SH-SY5Y (cell line): ENCODE measurements around the gene ZDHHC23.

Experiments
- GATA2 ChIP-seq: IDR thresholded peaks from 2 replicates; pipeline ENCODE4 v1.6.1; 2011; ENCODE audit warnings: mild to moderate bottlenecking, low read depth, low read length
- GATA3 ChIP-seq: IDR thresholded peaks from 2 replicates; pipeline ENCODE4 v1.6.1; 2011; ENCODE audit warnings: low read depth, mild to moderate bottlenecking, low read length, moderate library complexity

ZDHHC23 gene, protein sequence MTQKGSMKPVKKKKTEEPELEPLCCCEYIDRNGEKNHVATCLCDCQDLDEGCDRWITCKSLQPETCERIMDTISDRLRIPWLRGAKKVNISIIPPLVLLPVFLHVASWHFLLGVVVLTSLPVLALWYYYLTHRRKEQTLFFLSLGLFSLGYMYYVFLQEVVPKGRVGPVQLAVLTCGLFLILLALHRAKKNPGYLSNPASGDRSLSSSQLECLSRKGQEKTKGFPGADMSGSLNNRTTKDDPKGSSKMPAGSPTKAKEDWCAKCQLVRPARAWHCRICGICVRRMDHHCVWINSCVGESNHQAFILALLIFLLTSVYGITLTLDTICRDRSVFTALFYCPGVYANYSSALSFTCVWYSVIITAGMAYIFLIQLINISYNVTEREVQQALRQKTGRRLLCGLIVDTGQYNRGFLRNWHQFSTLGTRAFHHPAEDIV

DNA sequence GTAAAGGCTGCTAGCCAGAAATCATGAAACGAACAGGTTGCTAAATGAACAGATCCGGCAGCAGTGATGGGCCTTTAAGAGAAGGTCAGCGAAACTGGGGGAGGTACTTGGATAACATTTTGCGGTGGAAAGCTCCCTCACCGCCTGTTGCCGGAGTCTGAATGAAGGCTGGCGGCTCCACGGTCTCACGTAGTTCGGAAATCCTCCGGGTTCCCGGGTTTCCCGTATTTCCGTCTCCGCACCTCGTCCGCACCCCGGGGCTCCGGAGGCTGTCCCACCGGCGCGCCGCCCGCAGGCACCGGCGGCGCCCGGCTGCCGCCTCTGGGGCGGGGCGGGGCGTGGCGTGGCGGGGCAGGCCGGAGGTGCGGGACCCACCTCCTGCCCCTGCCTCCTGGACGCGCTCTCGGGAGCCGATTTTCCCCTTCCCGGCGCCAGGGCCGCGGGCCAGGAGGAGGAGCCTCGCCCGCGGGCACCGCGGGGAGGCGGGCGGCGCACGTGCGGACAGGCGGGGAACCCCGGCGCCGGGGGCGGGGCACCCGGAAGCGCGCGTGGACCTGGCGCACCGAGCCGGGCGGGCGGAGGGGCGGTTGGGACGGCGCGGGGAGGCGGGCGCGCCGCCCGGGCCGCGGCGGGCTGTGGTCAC is at the start of gene ZDHHC23:
Gene ZDHHC23, plus strand, starts transcription at position 642 of the 643 bp plus-strand sequence. CDS start 790 bp downstream, outside the sequence.
- TF ChIP-seq GATA3 (no peak), GATA2 (no peak)

DNA sequence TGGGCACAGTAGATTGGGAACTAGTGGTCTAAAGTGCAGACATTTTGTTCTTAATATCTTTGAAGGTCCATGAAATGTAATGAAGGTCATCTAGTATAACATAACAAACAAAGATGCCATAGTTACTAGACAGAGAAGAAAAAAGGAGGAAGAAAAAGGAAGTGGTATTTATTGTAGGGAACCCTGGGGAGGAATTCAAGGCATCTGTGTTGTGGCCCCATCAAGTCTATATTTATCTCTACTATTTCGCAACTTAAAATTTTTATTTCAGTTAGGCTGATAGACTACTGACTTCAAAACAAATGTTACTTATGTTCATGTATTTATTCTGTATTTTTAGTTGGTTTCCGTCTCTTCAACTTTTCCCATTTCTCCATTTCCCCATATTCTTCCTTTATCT is 48.9 kb upstream of the ZDHHC23 start:
- TF ChIP-seq GATA3, result no peak
- no peak for TF ChIP-seq GATA2

DNA sequence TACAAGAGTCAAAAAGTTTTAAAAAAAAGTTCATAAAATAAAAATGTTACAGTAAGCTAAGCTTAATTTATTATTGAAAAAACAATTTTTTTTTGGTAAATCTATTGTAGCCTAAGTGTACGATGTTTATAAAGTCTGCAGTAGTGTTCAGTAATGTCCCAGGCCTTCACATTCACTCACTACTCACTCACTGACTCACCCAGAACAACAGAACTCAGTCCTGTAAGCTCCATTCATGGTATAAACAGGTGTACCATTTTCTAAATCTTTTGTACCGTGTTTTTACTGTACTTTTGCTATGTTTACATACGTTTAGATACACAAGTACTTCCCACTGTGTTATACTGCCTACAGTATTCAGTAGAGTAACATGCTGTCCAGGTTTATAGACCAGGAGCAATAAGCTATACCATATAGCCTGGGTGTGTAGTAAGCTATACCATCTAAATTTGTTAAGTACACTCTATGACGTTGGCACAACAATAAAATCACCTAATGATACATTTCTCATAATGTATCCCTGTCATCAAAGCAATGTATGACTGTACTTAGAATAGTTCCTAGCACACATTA is 41.2 kb upstream of the ZDHHC23 start:
- TF ChIP-seq GATA3 (no peak), GATA2 (no peak)

DNA sequence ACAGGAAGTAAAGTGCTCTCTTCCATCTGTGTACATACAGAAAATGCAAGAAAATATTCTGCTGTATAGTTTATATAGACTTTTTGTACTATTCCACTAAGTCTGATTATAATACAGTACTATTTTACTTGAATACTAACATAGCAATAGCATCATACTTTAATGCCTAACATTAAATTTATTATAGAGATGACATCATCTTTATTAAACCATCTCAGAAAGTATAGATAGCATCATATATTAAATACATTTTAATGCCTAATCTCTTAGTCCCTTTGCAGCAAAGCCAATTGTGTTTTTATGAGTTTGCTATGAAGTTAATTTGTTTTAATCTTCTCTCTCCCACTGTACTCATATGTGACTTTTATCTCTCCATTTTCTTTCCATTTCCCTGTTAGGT is 39.7 kb upstream of the ZDHHC23 start:
- no peak for TF ChIP-seq GATA3
- no peak for TF ChIP-seq GATA2

DNA sequence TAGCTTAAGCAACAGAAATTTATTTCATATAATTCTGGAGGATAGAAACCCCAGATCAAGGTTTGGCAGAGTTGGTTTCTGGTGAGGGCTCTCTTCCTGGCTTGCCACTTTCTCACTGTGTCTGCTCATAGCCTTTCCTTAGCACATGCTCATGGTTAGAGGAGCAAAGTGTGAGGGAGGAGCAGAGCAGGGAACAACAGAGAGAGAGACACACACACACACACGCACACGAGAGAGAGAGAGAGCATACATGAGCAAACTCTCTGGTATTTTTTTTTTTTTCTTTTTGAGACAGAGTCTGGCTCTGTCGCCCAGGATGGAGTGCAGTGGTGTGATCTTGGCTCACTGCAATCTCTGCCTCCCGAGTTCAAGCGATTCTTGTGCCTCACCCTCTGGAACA is 36.8 kb upstream of the ZDHHC23 start:
- TF ChIP-seq GATA3, result no peak
- no peak for TF ChIP-seq GATA2

DNA sequence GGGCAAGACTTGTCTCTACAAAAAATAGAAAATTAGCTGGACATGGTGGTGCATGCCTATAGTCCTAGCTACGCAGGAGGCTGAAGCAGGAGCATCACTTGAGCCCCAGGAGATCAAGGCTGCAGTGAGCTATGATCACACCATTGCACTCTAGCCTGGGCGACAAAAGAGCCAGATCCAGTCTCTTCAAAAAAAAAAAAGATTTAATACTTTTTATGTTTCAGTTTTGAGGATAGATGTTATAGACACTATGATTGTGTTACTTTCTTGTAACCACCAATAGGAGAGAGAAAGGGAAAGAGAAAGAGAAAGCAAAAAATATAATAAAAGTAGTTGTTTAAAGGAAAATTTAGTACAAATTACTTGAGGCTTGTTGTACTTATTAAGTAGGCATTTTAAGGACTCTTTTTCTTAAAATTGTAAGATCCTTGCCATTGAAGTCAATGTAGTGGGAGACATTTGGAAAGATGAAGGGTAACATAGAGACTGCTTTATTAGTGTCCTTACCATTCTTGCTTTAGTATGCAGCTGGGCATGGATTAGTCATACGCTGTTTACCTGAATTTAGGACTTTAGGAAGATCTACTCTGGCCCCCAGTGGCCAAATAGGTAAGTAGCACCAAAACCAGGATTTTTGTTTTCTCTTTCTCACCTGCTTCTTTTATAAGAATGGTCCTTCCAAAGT is 35.1 kb upstream of the ZDHHC23 start:
- TF ChIP-seq GATA2, result no peak
- no peak for TF ChIP-seq GATA3

DNA sequence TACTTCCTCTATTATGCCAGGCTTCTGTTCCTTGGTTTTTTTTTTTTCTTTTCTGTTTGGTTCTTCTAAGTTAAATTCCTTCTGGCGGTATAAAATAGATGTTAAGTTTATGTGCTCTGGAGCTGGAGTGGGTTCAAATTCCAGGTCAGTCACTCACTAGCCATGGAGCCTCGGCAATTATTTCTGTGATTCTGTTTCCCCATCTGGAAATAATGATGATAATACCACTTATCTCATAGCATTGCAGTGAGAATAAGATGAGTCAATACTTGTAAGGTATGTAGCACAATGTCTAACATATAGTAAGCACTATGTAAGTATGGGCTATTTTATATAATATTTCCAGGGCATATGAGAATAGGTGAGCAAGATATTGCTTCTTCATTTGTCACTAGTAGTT is 33.2 kb upstream of the ZDHHC23 start:
- TF ChIP-seq GATA2 (no peak), GATA3 (no peak)

DNA sequence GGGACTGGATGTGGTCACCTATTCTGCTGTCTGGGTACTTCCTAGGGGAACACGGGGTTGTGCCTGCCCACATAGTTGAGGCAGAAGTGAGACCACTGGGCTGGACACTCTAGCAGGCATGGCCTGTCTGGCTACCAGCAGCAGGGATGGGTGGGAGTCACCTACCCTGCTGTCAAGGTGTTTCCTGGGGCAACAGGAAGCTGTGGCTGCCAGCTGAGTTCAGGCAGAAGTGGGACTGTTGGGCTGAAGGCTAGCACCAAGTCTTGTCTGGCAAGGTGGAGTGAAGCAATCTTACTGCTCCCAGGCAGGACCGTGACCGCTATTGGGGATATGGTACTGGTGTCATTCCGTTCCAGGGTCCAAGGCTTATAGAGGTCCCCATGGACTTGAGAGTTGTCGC is 20.3 kb upstream of the ZDHHC23 start:
- no peak for TF ChIP-seq GATA3
- TF ChIP-seq GATA2, result no peak

DNA sequence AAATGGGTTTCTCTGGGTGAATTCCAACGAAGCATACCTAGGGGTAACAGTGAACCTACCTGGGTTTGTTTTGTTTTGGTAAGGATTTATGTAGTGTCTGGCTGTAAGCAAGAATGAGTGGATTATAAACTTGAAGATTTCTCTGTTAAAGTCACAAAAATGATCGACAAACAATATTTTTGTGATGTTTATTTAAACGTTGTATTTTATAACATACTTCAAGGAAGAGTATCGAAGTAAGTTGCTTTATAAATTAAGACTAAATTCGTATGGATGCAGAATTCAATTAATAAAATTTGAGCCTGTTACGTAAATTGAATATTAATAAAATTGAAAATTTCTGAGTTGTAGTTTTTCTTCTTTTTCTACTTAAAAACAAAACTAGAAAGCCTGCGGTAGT is 982 bp upstream of the ZDHHC23 start:
- TF ChIP-seq GATA3 (no peak), GATA2 (no peak)

DNA sequence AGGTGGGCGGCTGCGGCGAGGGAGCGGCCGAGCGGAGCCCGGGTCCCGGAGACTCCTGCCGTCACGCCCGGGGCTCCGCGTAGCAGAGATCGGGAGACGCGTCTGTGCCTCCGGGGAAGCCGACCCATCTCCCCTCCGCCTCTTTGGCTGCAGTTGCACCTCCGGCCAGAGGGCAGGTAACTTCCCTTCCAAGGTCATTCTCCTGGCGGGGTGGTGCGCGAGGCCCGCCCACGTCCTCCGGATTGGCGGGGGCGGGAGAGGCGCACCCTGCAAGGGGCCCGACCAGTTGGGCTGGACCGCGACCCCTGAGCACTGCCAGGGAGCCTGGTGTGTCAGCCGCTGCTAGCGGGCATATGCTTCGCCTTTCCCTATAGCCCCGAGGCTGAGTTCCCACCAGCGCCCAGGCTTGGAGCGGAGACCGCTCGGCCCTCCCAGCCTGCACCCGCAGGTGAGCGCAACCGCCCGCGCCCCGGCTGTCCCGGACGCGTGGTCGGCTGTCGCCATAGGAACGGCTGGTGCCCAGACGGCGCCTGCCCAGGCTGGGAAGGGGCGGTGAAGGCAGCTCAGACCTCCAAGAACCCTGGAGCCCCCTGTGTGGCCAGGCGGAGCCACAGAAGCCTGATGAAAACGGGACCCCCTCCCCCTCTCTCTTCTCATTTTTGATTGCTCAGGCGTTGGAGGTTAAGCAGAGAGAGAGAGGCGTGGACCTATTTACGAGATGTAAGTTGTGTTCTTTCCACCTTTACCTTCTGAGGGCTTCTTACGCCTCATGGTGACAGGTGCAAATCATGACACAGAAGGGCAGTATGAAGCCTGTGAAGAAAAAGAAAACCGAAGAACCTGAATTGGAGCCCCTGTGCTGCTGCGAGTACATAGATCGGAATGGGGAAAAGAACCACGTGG is 453 bp downstream of the ZDHHC23 start:
- TF ChIP-seq GATA3, result no peak

DNA sequence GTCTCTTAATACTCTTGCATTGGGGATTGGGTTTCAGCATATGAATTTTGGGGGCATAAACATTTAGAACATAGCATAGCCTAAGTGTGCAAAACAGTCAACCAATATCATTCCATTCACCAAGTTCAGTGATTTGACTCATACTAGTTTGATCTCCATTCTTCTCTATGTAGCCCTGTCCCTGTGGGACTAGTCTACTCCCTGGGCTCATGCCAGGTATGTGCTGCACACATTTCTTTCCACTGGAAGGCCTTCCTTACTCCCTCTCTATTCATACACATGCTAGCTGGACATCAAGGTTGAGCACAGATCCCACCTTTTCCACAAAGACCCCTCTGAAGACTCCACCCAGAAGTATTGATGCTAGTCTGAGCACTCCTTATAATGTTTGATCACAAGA is 5.1 kb downstream of the ZDHHC23 start:
- TF ChIP-seq GATA2 (no peak), GATA3 (no peak)

DNA sequence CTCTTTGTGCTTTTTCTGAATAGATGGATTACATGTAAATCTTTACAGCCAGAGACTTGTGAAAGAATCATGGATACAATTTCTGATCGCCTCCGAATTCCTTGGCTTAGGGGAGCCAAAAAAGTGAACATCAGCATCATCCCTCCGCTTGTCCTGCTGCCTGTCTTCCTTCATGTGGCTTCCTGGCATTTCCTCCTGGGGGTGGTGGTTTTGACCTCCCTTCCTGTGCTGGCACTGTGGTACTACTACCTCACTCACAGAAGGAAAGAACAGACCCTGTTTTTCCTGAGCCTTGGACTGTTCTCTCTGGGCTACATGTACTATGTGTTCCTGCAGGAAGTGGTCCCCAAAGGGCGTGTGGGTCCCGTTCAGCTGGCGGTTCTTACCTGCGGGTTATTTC is 5.9 kb downstream of the ZDHHC23 start:
- TF ChIP-seq GATA3 (no peak), GATA2 (no peak)

DNA sequence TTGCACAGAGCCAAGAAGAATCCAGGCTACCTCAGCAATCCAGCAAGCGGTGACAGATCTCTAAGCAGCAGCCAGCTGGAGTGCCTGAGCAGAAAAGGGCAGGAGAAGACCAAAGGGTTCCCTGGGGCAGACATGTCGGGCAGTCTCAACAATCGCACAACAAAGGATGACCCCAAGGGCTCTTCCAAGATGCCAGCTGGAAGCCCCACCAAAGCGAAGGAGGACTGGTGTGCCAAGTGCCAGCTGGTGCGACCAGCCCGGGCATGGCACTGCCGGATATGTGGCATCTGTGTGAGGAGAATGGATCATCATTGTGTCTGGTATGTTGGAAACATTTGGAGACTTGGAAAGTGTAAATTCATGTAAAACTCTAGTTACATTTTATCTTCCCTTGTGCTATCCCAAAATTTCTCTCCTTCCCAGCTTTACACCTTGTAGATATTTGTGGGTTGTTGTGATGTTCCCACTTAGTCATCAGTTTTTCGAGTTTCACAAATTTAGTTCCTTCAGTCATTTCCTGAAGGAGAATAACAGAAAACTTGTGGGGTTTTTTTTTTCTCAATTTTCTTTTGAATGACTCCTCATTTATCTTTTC is 6.4 kb downstream of the ZDHHC23 start:
- TF ChIP-seq GATA3 (no peak), GATA2 (no peak)
